SK-N-SH (cell line): Measurements from ENCODE around the gene KCNJ2. TPM values are rescaled to one million over a fixed set of nuclear protein-coding genes. Genes with fewer than 3 reads are reported as not detected.

Experiments
- CTCF ChIA-PET: fragments of 300-600, 350-600 bp; formaldehyde crosslinking; extraction: SDS; loops from one replicate; lab custom pipeline; 2021; lab: Yijun Ruan, JAX
- POLR2A ChIA-PET: fragments of 350-600 bp; sonication (Branson Sonifier 250); formaldehyde crosslinking; extraction: SDS; loops from one replicate; lab custom pipeline; 2020; ENCODE audit warnings: antibody characterized with exemption, inconsistent platforms; lab: Yijun Ruan, JAX
- DNase-seq: peaks from one replicate; pipeline ENCODE4 v3.0.0; 2012
- H2AFZ ChIP-seq: fragments of 200-600 bp; sonication (generic); 2 replicates; pipeline ENCODE4 v1.8.1; 2016; ENCODE audit warnings: antibody characterized with exemption, mild to moderate bottlenecking, low read depth
- H3F3A ChIP-seq: fragments of 200-600 bp; sonication (generic); replicated peaks from 2 replicates; pipeline ENCODE3; 2016; ENCODE audit warnings: antibody characterized with exemption, mild to moderate bottlenecking; ENCODE audit not compliant: insufficient read depth
- H3K27ac ChIP-seq, 2 experiments: fragments of 200-500 bp in 1 of 2; fragments of 200-600 bp in 1 of 2; sonication (Bioruptor generic) in 1 of 2; sonication (generic), shearing (Covaris generic) in 1 of 2; 2 replicates each; pipeline versions ENCODE4 v1.5.1 to v1.6.1; 2014 to 2016; ENCODE audit warnings: low read depth in 2 of 2, inconsistent platforms in 1 of 2, low read length in 1 of 2, mild to moderate bottlenecking in 1 of 2, mixed read lengths in 1 of 2
- H3K27me3 ChIP-seq: fragments of 200-600 bp; sonication (generic), shearing (Covaris generic); 2 replicates; pipeline ENCODE4 v1.6.1; 2016; ENCODE audit warnings: mixed run types; ENCODE audit not compliant: insufficient read depth
- H3K36me3 ChIP-seq, 2 experiments: fragments of 200-500 bp in 1 of 2; fragments of 200-600 bp in 1 of 2; sonication (Bioruptor generic) in 1 of 2; sonication (generic) in 1 of 2; replicated peaks in 1 of 2; 2 replicates each; pipeline versions ENCODE3 to v1.5.1; 2014 to 2016; ENCODE audit warnings: low read length in 1 of 2, mild to moderate bottlenecking in 1 of 2; ENCODE audit not compliant: insufficient read depth in 2 of 2, control insufficient read depth in 1 of 2
- H3K4me1 ChIP-seq, 2 experiments: fragments of 200-500 bp in 1 of 2; fragments of 200-600 bp in 1 of 2; sonication (Bioruptor generic) in 1 of 2; sonication (generic), shearing (Covaris generic) in 1 of 2; 2 replicates each; pipeline versions ENCODE4 v1.5.1 to v1.6.1; 2014 to 2016; ENCODE audit warnings: low read depth in 1 of 2, low read length in 1 of 2, mixed run types in 1 of 2; ENCODE audit not compliant: insufficient read depth in 2 of 2, control insufficient read depth in 1 of 2
- H3K4me2 ChIP-seq: fragments of 200-600 bp; sonication (generic), shearing (Covaris generic); 2 replicates; pipeline ENCODE4 v1.6.1; 2017; ENCODE audit warnings: mixed run types
- H3K4me3 ChIP-seq, 2 experiments: fragments of 200-500 bp in 1 of 2; fragments of 200-600 bp in 1 of 2; sonication (Bioruptor generic) in 1 of 2; sonication (generic), shearing (Covaris generic) in 1 of 2; 2 replicates each; pipeline versions ENCODE4 v1.5.1 to v1.8.1; 2014 to 2016; ENCODE audit warnings: low read depth in 2 of 2, inconsistent platforms in 1 of 2, low read length in 1 of 2, mild to moderate bottlenecking in 1 of 2, mixed read lengths in 1 of 2, moderate library complexity in 1 of 2
- H3K79me2 ChIP-seq: fragments of 200-600 bp; sonication (generic); 2 replicates; pipeline ENCODE4 v1.8.1; 2017; ENCODE audit warnings: mild to moderate bottlenecking; ENCODE audit not compliant: insufficient read depth
- H3K9ac ChIP-seq: fragments of 200-600 bp; sonication (generic); 2 replicates; pipeline ENCODE4 v1.6.1; 2017; ENCODE audit warnings: mixed run types
- H3K9me2 ChIP-seq: fragments of 200-600 bp; sonication (generic); 2 replicates; pipeline ENCODE4 v1.6.1; 2017; ENCODE audit warnings: mixed run types
- H3K9me3 ChIP-seq: fragments of 200-600 bp; sonication (generic); 2 replicates; pipeline ENCODE4 v1.6.1; 2017; ENCODE audit warnings: mixed run types, mild to moderate bottlenecking, moderate library complexity
- H4K20me1 ChIP-seq: fragments of 200-600 bp; sonication (generic); 2 replicates; pipeline ENCODE4 v1.6.1; 2017; ENCODE audit warnings: mild to moderate bottlenecking, mixed run types; ENCODE audit not compliant: insufficient read depth
- CHD2 ChIP-seq: fragments of 150-350 bp; IDR thresholded peaks from 2 replicates; pipeline ENCODE4 v1.6.1; 2018; ENCODE audit warnings: low read length; ENCODE audit not compliant: partially characterized antibody
- EZH2phosphoT487 ChIP-seq: fragments of 200-600 bp; sonication (generic); IDR thresholded peaks from 2 replicates; pipeline ENCODE4 v1.6.1; 2017; ENCODE audit warnings: low read depth, mixed run types, mild to moderate bottlenecking, antibody characterized with exemption, moderate library complexity, borderline replicate concordance
- FOSL2 ChIP-seq: IDR thresholded peaks from 2 replicates; pipeline ENCODE4 v1.4.0; 2012; ENCODE audit warnings: low read depth, mild to moderate bottlenecking, moderate library complexity, borderline replicate concordance
- GABPA ChIP-seq: IDR thresholded peaks from 2 replicates; pipeline ENCODE4 v1.4.0; 2012; ENCODE audit warnings: low read depth, mild to moderate bottlenecking
- GATA2 ChIP-seq: sonication (generic); formaldehyde crosslinking; IDR thresholded peaks from 2 replicates; pipeline ENCODE4 v1.5.0; 2020; ENCODE audit warnings: mild to moderate bottlenecking, missing genetic modification reagents
- MEF2A ChIP-seq: IDR thresholded peaks from 2 replicates; pipeline ENCODE4 v1.4.0; 2012; ENCODE audit warnings: low read depth, borderline replicate concordance
- SIN3A ChIP-seq: IDR thresholded peaks from 2 replicates; pipeline ENCODE4 v1.6.1; 2012; ENCODE audit warnings: low read depth, mild to moderate bottlenecking, low read length, moderate library complexity, borderline replicate concordance
- TAF1 ChIP-seq: IDR thresholded peaks from 2 replicates; pipeline ENCODE4 v1.6.1; 2012; ENCODE audit warnings: low read depth, mild to moderate bottlenecking, low read length, moderate library complexity, borderline replicate concordance
- WGBS: methylation state at CpG from one replicate; pipeline ENCODE4 v1.1.6; 2017; ENCODE audit warnings: low lambda C conversion rate; 5-methylcytosine and 5-hydroxymethylcytosine counted together
- polyA plus RNA-seq, 3 experiments: library from polyadenylated mRNA; depleted of rRNA; stranded (reverse); fragments of >200 nt; gene quantifications; 2 replicates each; pipeline ENCODE4 v1.2.3, GENCODE V29; 2012
- TF ChIP-seq, protein P1 (sequence below): IDR thresholded peaks from 2 replicates; pipeline ENCODE4 v1.4.0; 2012; ENCODE audit warnings: low read depth, borderline replicate concordance
- TF ChIP-seq, protein P2 (sequence below): IDR thresholded peaks from 2 replicates; pipeline ENCODE4 v1.4.0; 2012; ENCODE audit warnings: low read depth
- TF ChIP-seq, protein P3 (sequence below): fragments of 200-600 bp; sonication (generic); IDR thresholded peaks from 2 replicates; pipeline ENCODE4 v1.6.1; 2017; ENCODE audit warnings: antibody characterized with exemption, mild to moderate bottlenecking, moderate library complexity
- TF ChIP-seq, protein P4 (sequence below): IDR thresholded peaks from 2 replicates; pipeline ENCODE4 v1.4.0; 2012; ENCODE audit warnings: low read depth, borderline replicate concordance

KCNJ2 gene
- polyA plus RNA-seq, 1 of the 3 experiments (the other 2 are of a cell fraction): 0.21 TPM

DNA sequence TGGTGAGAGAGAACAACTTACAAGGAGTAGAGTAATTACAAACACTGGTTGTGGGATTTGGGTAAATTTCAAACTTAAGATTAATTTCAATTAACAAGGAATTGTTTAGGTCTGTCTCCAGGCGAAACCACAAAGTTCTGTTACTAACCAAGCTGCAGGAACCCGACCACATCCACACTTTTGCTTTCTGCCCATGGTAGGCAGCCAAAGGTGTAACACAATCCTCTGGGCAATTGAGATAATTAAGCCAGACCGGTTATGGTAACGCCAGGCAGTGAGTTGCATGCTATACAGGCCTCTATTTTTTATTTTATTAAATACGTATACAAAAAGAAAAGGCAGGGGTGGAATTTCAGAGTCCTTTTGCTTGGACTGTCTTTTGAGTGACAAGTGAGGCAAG, 12.0 kb downstream of the KCNJ2 start (continued):
- TF ChIP-seq, protein P1, sequence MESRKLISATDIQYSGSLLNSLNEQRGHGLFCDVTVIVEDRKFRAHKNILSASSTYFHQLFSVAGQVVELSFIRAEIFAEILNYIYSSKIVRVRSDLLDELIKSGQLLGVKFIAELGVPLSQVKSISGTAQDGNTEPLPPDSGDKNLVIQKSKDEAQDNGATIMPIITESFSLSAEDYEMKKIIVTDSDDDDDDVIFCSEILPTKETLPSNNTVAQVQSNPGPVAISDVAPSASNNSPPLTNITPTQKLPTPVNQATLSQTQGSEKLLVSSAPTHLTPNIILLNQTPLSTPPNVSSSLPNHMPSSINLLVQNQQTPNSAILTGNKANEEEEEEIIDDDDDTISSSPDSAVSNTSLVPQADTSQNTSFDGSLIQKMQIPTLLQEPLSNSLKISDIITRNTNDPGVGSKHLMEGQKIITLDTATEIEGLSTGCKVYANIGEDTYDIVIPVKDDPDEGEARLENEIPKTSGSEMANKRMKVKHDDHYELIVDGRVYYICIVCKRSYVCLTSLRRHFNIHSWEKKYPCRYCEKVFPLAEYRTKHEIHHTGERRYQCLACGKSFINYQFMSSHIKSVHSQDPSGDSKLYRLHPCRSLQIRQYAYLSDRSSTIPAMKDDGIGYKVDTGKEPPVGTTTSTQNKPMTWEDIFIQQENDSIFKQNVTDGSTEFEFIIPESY: no peak
- TF ChIP-seq CHD2 (no peak), GATA2 (CRISPR knock-in tag) (no peak), EZH2phosphoT487 (no peak), MEF2A (no peak), SIN3A (no peak)
- TF ChIP-seq, protein P2, sequence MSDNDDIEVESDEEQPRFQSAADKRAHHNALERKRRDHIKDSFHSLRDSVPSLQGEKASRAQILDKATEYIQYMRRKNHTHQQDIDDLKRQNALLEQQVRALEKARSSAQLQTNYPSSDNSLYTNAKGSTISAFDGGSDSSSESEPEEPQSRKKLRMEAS: no peak

DNA sequence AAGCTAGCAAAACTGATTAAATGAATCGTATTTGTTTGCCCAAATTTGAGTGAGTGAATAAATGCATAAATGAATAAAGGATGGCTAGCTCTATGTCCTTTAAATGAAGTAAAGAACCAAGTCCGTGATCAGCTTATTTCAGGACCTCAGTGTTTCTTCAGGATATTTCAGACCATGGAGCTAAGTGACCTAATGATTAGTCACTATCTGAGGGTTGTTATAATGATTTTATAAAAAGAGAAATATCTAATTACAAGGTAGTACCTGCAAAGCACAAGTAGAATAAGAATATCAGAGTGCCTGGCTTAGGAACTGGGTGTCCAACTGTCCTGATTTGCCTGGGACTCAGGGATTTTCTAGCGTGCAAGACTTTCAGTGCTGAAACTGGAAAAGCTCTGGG, 12.5 kb downstream of the KCNJ2 start:
- no peaks in the 10 kb centered on the region for H4K20me1 ChIP-seq
- no peak overlapping the region for H3K9ac ChIP-seq
- H3K4me1 ChIP-seq: peaks cover 2 to 11% of the 10 kb centered on the region in 2 experiments; a peak in 1 of 4 replicates
- no peaks in the 10 kb centered on the region for H3K36me3 ChIP-seq
- CTCF ChIA-PET: interaction anchor here (1.0 to 1.3 kb wide), 2 partner anchors 13 to 371 kb away, joined by 4 to 8 read pairs; no protein-coding TSS in a partner anchor
- no peaks in the 10 kb centered on the region for H3K27me3 ChIP-seq
- H2AFZ ChIP-seq: no peak overlapping the region
- no peaks in the 10 kb centered on the region for H3K9me3 ChIP-seq
- H3F3A ChIP-seq: peaks cover 6% of the 10 kb centered on the region
- H3K27ac ChIP-seq: no peak overlapping the region
- TF ChIP-seq FOSL2 (0 out of 2 replicates have a peak, but pooled peaks have one; percentile 7), GABPA (no peak), TAF1 (no peak)
- TF ChIP-seq, protein P3, sequence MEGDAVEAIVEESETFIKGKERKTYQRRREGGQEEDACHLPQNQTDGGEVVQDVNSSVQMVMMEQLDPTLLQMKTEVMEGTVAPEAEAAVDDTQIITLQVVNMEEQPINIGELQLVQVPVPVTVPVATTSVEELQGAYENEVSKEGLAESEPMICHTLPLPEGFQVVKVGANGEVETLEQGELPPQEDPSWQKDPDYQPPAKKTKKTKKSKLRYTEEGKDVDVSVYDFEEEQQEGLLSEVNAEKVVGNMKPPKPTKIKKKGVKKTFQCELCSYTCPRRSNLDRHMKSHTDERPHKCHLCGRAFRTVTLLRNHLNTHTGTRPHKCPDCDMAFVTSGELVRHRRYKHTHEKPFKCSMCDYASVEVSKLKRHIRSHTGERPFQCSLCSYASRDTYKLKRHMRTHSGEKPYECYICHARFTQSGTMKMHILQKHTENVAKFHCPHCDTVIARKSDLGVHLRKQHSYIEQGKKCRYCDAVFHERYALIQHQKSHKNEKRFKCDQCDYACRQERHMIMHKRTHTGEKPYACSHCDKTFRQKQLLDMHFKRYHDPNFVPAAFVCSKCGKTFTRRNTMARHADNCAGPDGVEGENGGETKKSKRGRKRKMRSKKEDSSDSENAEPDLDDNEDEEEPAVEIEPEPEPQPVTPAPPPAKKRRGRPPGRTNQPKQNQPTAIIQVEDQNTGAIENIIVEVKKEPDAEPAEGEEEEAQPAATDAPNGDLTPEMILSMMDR: no peak
- TF ChIP-seq, protein P4, sequence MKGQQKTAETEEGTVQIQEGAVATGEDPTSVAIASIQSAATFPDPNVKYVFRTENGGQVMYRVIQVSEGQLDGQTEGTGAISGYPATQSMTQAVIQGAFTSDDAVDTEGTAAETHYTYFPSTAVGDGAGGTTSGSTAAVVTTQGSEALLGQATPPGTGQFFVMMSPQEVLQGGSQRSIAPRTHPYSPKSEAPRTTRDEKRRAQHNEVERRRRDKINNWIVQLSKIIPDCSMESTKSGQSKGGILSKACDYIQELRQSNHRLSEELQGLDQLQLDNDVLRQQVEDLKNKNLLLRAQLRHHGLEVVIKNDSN: no peak
- TF ChIP-seq, all 33 proteins: peak for 1
- POLR2A ChIA-PET: interaction anchor here (0.7 kb wide), 1 partner anchor 137 kb away, joined by 3 read pairs; no protein-coding TSS in a partner anchor
- H3K9me2 ChIP-seq: no peaks in the 10 kb centered on the region
- H3K4me2 ChIP-seq: 0 out of 2 replicates have a peak overlapping the region, but pooled peaks have one; percentile 14
- H3K4me3 ChIP-seq: no peak overlapping the region
- 73% methylated on average over 3 of the region's 3 CpGs for WGBS
- H3K79me2 ChIP-seq: no peaks in the 10 kb centered on the region
- no peak for DNase-seq
